ENCODE data around the gene MRPL55. TPM values are rescaled to one million over a fixed set of nuclear protein-coding genes. Genes with fewer than 3 reads are reported as not detected.

The MRPL55 gene
- total and polyA plus RNA-seq, 2 of the 13 experiments (the other 11 are each of a cell fraction or from before 2014, with no cell fraction given), result 58.6 to 92.9 TPM

GRCh38 chr1:228101614-228101993 lies 7.5 kb downstream of the MRPL55 start:
- peaks cover 41% of the 10 kb centered on the region for H4K20me1 ChIP-seq (ENCODE audit: insufficient read depth, low read length)
- ATAC-seq (peak; percentile 0; the same call in 2 of the 3 replicates), DNase-seq (ENCODE audit: low spot score) (no peak), FAIRE-seq (no peak)
- H3K27ac ChIP-seq (ENCODE audit: extremely low read length, insufficient read depth, low read length), result peak overlapping the region; percentile 80
- intact Hi-C loops (cut with micrococcal nuclease; ENCODE audit: unreplicated experiment) (no loop called here), in situ Hi-C loops (cut with HindIII; ENCODE audit: extremely low pct_ligation_motif_present, low pct_unique_long_range_greater_than_20kb) (no loop called here)
- CTCF ChIA-PET (ENCODE audit: low intra/inter-chr PET ratio, low total read pairs), result no interaction called here
- H2AFZ ChIP-seq (ENCODE audit: low read length), result no peak overlapping the region
- no peaks in the 10 kb centered on the region for H3K9me3 ChIP-seq (ENCODE audit: low read length)
- peaks cover 28% of the 10 kb centered on the region for H3K4me1 ChIP-seq (ENCODE audit: insufficient read depth, low read length)
- H3K79me2 ChIP-seq (ENCODE audit: insufficient read depth, low read length), result peaks cover 30% of the 10 kb centered on the region
- BruUV-seq (replicated peaks), result no TSS peak
- peak overlapping the region; percentile 69 for H3K4me2 ChIP-seq (ENCODE audit: low read depth, low read length)
- WGBS (ENCODE audit: low lambda C conversion rate), result 61% methylated on average over 13 of the region's 15 CpGs
- peaks cover 14 to 37% of the 10 kb centered on the region in 2 experiments; a peak in 4 of 5 replicates for H3K36me3 ChIP-seq (replicated peaks in 1 of 2; ENCODE audit: control insufficient read depth in 1 of 2, insufficient read depth in 2 of 2, low read length in 2 of 2)
- H3K27me3 ChIP-seq (ENCODE audit: control insufficient read depth in 1 of 2, insufficient read depth in 2 of 2, low read length in 2 of 2), result no peaks in the 10 kb centered on the region; a peak in 1 of 5 replicates
- H3K9ac ChIP-seq (ENCODE audit: insufficient read depth, low read depth, low read length), result peak overlapping the region; percentile 79
- TF ChIP-seq PRDM4 (CRISPR knock-in tag; IDR thresholded peaks at IDR 0.05; ENCODE audit: borderline replicate concordance) (no peak), ZNF644 (CRISPR knock-in tag; IDR thresholded peaks at IDR 0.05; ENCODE audit: low read depth) (no peak), NR2F2 (IDR thresholded peaks at IDR 0.05; ENCODE audit: borderline replicate concordance, low read depth) (no peak), ZNF883 (CRISPR knock-in tag; IDR thresholded peaks at IDR 0.05; ENCODE audit: not compliant biosample characterization) (no peak), GPBP1L1 (CRISPR knock-in tag; IDR thresholded peaks at IDR 0.05) (no peak), KDM3A (CRISPR knock-in tag; IDR thresholded peaks at IDR 0.05; ENCODE audit: low read depth) (no peak), NRL (CRISPR knock-in tag; IDR thresholded peaks at IDR 0.05; ENCODE audit: borderline replicate concordance) (no peak), DBP (CRISPR knock-in tag; IDR thresholded peaks at IDR 0.05; ENCODE audit: not compliant biosample characterization) (no peak), RXRB (CRISPR knock-in tag; IDR thresholded peaks at IDR 0.05; ENCODE audit: borderline replicate concordance) (no peak), REXO4 (CRISPR knock-in tag; IDR thresholded peaks at IDR 0.05; ENCODE audit: borderline replicate concordance) (no peak), GABPB1 (CRISPR knock-in tag; IDR thresholded peaks at IDR 0.05) (no peak), MAX (IDR thresholded peaks at IDR 0.05) (no peak), ISL2 (CRISPR knock-in tag; IDR thresholded peaks at IDR 0.05) (no peak), NR2F1 (CRISPR knock-in tag; IDR thresholded peaks at IDR 0.05) (no peak), SETDB1 (CRISPR knock-in tag; IDR thresholded peaks at IDR 0.05; ENCODE audit: borderline replicate concordance) (no peak), NR2C2 (CRISPR knock-in tag; IDR thresholded peaks at IDR 0.05; ENCODE audit: borderline replicate concordance) (no peak), ZNF891 (CRISPR knock-in tag; IDR thresholded peaks at IDR 0.05) (no peak), ZNF878 (CRISPR knock-in tag; IDR thresholded peaks at IDR 0.05) (no peak), FLYWCH1 (CRISPR knock-in tag; IDR thresholded peaks at IDR 0.05) (no peak), PTBP1 (IDR thresholded peaks at IDR 0.05; ENCODE audit: low read depth, low read length, poor library complexity, severe bottlenecking) (no peak)
- POLR2A ChIA-PET, result interaction anchor here (0.6 to 1.0 kb wide), 2 partner anchors 13 to 64 kb away, joined by 3 read pairs; partner anchors contain the start of gene IBA57
- peak overlapping the region; percentile 82 to 93 (median 92); a peak in 5 of 6 replicates for H3K4me3 ChIP-seq (replicated peaks in 1 of 3; ENCODE audit: insufficient read depth in 1 of 3, low read depth in 2 of 3, low read length in 3 of 3)

Measured in HepG2 (cell line).